ENCODE results near the gene AKAP6.

GRCh38 chr14:32509632-32510187, 180.6 kb downstream of the AKAP6 start:
- TF ChIP-seq CTCF (IDR thresholded peaks at IDR 0.05 in 2 of 3, conservative IDR thresholded peaks at IDR 0.05 in 1 of 3; ENCODE audit: borderline replicate concordance in 1 of 3, insufficient read depth in 1 of 3, low read depth in 2 of 3, low read length in 2 of 3) (no peak), REST (IDR thresholded peaks at IDR 0.05; ENCODE audit: low read depth) (no peak), POLR2AphosphoS5 (IDR thresholded peaks at IDR 0.05; ENCODE audit: low read depth, low read length) (no peak), ELF1 (IDR thresholded peaks at IDR 0.05; ENCODE audit: borderline replicate concordance, low read depth) (no peak), SP1 (IDR thresholded peaks at IDR 0.05; ENCODE audit: low read depth) (no peak), EZH2 (IDR thresholded peaks at IDR 0.05) (no peak)
